ENCODE results near the gene B3GNT8. TPM values are rescaled to one million over a fixed set of nuclear protein-coding genes. Genes with fewer than 3 reads are reported as not detected.

The B3GNT8 gene
- total and polyA plus RNA-seq, 2 experiments from 2014 or later = 0.71 to 1.8 TPM

DNA sequence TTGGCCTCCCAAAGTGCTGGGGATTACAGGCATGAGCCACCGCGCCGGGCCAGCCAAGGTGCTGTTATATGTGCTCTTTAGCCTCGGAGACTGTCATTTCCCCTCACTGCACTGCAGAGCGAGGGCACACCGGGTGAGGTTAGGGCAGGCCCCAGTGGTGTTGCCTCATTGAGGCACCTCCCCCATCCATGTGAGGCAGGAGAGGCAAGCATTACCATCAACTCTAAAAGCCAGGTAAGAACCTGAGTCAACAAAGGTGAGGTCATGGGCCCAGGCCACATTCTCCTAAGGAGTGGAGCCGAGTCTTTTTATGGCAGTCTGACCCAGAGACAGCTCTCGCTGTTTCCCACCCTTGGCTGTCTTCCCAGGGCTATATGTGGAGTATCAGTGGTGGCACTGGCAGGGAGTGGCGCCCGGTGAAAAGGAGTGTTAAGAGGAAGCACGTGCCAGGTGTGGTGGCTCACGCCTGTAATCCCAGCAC, 10.9 kb downstream of the B3GNT8 start (continued):
- TF ChIP-seq, protein P1, sequence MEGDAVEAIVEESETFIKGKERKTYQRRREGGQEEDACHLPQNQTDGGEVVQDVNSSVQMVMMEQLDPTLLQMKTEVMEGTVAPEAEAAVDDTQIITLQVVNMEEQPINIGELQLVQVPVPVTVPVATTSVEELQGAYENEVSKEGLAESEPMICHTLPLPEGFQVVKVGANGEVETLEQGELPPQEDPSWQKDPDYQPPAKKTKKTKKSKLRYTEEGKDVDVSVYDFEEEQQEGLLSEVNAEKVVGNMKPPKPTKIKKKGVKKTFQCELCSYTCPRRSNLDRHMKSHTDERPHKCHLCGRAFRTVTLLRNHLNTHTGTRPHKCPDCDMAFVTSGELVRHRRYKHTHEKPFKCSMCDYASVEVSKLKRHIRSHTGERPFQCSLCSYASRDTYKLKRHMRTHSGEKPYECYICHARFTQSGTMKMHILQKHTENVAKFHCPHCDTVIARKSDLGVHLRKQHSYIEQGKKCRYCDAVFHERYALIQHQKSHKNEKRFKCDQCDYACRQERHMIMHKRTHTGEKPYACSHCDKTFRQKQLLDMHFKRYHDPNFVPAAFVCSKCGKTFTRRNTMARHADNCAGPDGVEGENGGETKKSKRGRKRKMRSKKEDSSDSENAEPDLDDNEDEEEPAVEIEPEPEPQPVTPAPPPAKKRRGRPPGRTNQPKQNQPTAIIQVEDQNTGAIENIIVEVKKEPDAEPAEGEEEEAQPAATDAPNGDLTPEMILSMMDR (conservative IDR thresholded peaks at IDR 0.05; ENCODE audit: low read depth in 2 of 2) = no peak
- TF ChIP-seq EZH2 (IDR thresholded peaks at IDR 0.05; ENCODE audit: low read depth, unreplicated experiment) (no peak), ZNF114 (CRISPR knock-in tag; IDR thresholded peaks at IDR 0.05) (no peak)

DNA sequence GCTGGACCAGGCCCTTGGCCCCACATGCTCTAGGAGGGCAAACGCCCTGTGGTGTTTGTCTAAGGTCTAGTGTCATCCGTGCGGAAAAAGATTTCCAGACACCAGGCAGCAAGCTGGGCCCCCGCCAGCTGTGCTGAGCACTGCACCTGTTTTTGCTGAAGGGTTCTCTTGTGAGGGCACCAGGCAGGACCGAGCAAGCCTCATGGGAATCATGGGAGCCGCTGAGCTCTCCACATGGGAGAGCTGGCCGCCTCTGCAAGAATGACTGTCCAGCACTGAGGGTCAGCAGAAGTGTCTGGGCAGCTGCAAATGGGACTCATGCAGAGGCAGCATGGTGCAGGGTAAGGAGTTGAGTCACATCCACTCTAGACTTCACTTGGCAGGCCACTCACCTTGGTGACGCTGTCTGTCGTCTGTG, 12.0 kb downstream of the B3GNT8 start:
- Mint-ChIP-seq H3K4me3 (no peak overlapping the region), H3K27ac (no peak overlapping the region), H3K4me1 (no peaks in the 10 kb centered on the region; the same call in 2 of the 3 replicates), H3K27me3 (ENCODE audit: insufficient read depth, low read depth, poor library complexity) (peaks cover 10% of the 10 kb centered on the region), H3K36me3 (ENCODE audit: low read depth) (peaks cover 28% of the 10 kb centered on the region), H3K9me3 (no peaks in the 10 kb centered on the region)
- TF ChIP-seq, protein P1 (conservative IDR thresholded peaks at IDR 0.05; ENCODE audit: low read depth in 2 of 2) = no peak
- Histone ChIP-seq H4K20me1 (replicated peaks; ENCODE audit: insufficient read depth) (no peaks in the 10 kb centered on the region), H3K27ac (ENCODE audit: low read depth) (no peak overlapping the region), H3K36me3 (ENCODE audit: insufficient read depth) (no peaks in the 10 kb centered on the region), H3K79me2 (replicated peaks; ENCODE audit: insufficient read depth) (no peaks in the 10 kb centered on the region), H3K27me3 (ENCODE audit: insufficient read depth) (no peaks in the 10 kb centered on the region), H3K9me2 (ENCODE audit: insufficient read depth) (no peaks in the 10 kb centered on the region), H3K4me1 (ENCODE audit: insufficient read depth) (no peaks in the 10 kb centered on the region), H3K4me3 (no peak overlapping the region), H3K4me2 (no peak overlapping the region), H3F3A (replicated peaks; ENCODE audit: low read depth) (no peaks in the 10 kb centered on the region), H2AFZ (no peak overlapping the region)
- ATAC-seq (no peak), DNase-seq (ENCODE audit: low spot score) (no peak)

DNA sequence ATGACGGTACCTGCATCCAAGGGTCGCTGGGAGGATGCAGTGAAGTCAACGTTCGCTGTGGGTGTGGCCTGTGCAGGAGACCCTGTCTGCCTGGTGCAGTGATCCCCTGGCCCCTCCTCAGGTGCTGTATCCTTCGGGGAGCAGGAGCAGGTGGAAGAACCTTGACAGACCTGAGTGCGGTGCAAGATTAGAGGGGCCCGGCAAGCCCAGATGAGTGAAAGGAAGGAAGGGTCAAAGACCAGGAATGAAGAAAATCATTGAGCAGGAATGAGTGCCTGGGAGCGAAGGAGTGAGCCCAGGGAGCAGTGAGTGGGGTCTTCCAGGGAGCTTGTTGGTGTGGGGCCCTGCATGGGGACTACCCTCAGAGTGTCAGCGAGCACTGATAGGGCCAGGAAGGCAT, 12.7 kb downstream of the B3GNT8 start:
- no peaks in the 10 kb centered on the region for H3K9me3 Mint-ChIP-seq
- Histone ChIP-seq H3K27ac (ENCODE audit: low read depth) (no peak overlapping the region), H3K4me2 (no peak overlapping the region), H3K9me2 (ENCODE audit: insufficient read depth) (no peaks in the 10 kb centered on the region), H4K20me1 (replicated peaks; ENCODE audit: insufficient read depth) (no peaks in the 10 kb centered on the region), H3K4me1 (ENCODE audit: insufficient read depth) (no peaks in the 10 kb centered on the region), H3F3A (replicated peaks; ENCODE audit: low read depth) (no peaks in the 10 kb centered on the region), H3K4me3 (no peak overlapping the region), H3K27me3 (ENCODE audit: insufficient read depth) (no peaks in the 10 kb centered on the region), H3K36me3 (ENCODE audit: insufficient read depth) (no peaks in the 10 kb centered on the region), H2AFZ (no peak overlapping the region), H3K79me2 (replicated peaks; ENCODE audit: insufficient read depth) (no peaks in the 10 kb centered on the region)
- H3K4me3 Mint-ChIP-seq = no peak overlapping the region
- H3K4me1 Mint-ChIP-seq = no peaks in the 10 kb centered on the region; the same call in 2 of the 3 replicates
- no peak overlapping the region for H3K27ac Mint-ChIP-seq
- no peak for DNase-seq (ENCODE audit: low spot score)
- H3K36me3 Mint-ChIP-seq (ENCODE audit: low read depth) = peaks cover 24% of the 10 kb centered on the region
- no peak for ATAC-seq
- peaks cover 10% of the 10 kb centered on the region for H3K27me3 Mint-ChIP-seq (ENCODE audit: insufficient read depth, low read depth, poor library complexity)
- TF ChIP-seq EZH2phosphoT487 (IDR thresholded peaks at IDR 0.05; ENCODE audit: unreplicated experiment) (no peak), CREB1 (CRISPR knock-in tag; IDR thresholded peaks at IDR 0.05; ENCODE audit: low read depth) (no peak)
- TF ChIP-seq, protein P1 (conservative IDR thresholded peaks at IDR 0.05; ENCODE audit: low read depth in 2 of 2) = no peak
- TF ChIP-seq, protein P2, sequence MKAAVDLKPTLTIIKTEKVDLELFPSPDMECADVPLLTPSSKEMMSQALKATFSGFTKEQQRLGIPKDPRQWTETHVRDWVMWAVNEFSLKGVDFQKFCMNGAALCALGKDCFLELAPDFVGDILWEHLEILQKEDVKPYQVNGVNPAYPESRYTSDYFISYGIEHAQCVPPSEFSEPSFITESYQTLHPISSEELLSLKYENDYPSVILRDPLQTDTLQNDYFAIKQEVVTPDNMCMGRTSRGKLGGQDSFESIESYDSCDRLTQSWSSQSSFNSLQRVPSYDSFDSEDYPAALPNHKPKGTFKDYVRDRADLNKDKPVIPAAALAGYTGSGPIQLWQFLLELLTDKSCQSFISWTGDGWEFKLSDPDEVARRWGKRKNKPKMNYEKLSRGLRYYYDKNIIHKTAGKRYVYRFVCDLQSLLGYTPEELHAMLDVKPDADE (IDR thresholded peaks at IDR 0.05) = no peak

Measured in GM23338 (cell line).